GM12865 (cell line): ENCODE data around the gene NR1D1.
A peak's percentile ranks its signal among the peaks of the same experiment; 100 is the strongest.

ENCODE experiments used
- DNase-seq: peaks from one replicate; pipeline ENCODE4 v3.0.0; 2010; ENCODE audit warnings: low read depth
- H3K4me3 ChIP-seq: 2 replicates; pipeline ENCODE4 v1.5.1; 2011; ENCODE audit warnings: mild to moderate bottlenecking, low read depth, low read length, control low read depth
- TF ChIP-seq, protein P1 (sequence below): IDR thresholded peaks from 2 replicates; pipeline ENCODE4 v1.5.1; 2011; ENCODE audit warnings: low read length, control low read depth, low read depth, inconsistent platforms; ENCODE audit not compliant: insufficient read depth; ENCODE audit errors: missing control alignments

NR1D1 gene

DNA sequence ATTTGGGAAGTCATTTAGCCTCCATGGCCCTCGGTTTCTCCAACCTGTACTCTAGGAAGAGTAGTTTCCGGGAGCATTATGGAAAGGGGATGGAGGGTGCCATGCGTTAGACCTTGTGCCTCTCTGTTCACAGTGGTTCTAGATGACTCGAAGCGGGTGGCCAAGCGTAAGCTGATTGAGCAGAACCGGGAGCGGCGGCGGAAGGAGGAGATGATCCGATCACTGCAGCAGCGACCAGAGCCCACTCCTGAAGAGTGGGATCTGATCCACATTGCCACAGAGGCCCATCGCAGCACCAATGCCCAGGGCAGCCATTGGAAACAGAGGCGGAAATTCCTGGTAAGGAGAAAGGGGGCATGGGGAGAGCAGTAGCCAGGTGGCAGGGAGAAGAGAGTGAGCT is 15.9 kb downstream of the NR1D1 start:
- no peak overlapping the region for H3K4me3 ChIP-seq
- TF ChIP-seq, protein P1, sequence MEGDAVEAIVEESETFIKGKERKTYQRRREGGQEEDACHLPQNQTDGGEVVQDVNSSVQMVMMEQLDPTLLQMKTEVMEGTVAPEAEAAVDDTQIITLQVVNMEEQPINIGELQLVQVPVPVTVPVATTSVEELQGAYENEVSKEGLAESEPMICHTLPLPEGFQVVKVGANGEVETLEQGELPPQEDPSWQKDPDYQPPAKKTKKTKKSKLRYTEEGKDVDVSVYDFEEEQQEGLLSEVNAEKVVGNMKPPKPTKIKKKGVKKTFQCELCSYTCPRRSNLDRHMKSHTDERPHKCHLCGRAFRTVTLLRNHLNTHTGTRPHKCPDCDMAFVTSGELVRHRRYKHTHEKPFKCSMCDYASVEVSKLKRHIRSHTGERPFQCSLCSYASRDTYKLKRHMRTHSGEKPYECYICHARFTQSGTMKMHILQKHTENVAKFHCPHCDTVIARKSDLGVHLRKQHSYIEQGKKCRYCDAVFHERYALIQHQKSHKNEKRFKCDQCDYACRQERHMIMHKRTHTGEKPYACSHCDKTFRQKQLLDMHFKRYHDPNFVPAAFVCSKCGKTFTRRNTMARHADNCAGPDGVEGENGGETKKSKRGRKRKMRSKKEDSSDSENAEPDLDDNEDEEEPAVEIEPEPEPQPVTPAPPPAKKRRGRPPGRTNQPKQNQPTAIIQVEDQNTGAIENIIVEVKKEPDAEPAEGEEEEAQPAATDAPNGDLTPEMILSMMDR = no peak

DNA sequence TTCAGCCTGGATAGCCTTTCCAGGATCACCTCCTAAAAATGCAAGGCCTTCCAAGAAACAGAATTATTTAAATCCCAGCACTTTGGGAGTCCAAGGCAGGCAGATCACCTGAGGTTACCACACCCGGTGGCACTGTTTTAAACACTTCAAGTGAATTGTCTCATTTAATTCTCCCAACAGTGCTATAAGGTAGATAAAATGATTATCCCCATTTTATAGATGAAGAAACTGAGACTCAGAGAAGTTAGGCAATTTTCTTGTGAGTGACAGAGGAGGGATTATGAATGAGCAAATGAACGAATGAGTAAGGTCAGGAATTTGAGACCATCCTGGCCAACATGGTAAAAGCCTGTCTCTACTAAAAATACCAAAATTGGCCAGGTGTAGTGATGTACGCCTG is 20.8 kb downstream of the NR1D1 start:
- TF ChIP-seq, protein P1 = no peak
- DNase-seq = no peak
- H3K4me3 ChIP-seq = no peak overlapping the region

More for the DNA sequence above, 15.9 kb downstream of the NR1D1 start:
- DNase-seq = no peak

DNA sequence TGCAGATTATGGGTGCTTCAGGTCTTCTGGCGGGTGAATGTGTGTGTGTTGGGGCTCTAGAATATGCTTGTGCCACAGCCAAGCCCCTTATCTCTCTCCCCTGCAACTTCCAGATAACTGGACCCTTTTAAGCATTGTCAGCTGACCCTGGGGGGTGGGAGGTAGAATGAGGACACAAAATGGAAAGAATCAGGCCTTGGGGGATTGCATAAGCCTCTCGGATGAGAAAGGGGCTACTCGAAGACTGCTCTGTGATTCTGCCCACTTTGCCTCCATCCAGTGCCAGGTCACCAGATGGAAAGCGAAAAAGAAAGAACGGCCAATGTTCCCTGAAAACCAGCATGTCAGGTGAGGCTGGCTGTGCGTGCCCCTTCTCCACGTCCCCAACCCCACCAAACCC is 23.8 kb downstream of the NR1D1 start:
- TF ChIP-seq, protein P1 = no peak
- DNase-seq = no peak
- H3K4me3 ChIP-seq = no peak overlapping the region

DNA sequence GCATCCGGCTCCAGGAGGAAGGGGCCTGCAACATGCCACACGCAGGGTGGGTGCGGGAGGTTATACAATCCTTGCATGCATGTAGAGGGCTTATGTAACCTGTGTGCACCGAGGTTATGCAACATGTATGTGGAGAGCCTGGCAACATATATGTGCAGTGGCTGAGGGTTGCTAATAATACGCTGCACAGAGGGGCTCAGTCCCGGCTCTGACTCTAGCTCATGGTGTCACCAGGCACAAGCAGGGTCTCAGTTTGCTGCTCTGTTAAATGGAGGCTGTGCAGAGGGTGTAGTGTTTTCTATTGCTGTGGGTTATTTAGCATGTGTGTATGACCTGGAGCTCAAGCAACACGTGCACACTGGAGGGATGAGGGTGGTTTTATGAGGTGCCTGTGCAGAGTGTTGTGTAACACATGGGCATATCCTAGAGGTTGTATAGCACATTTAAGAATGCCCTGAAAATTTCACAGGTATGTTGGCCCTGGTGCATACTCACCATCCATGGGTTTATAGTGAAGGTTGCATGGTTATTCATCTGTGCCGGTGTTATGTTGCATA is 24.4 kb downstream of the NR1D1 start:
- TF ChIP-seq, protein P1 = no peak
- no peak overlapping the region for H3K4me3 ChIP-seq
- DNase-seq = no peak

DNA sequence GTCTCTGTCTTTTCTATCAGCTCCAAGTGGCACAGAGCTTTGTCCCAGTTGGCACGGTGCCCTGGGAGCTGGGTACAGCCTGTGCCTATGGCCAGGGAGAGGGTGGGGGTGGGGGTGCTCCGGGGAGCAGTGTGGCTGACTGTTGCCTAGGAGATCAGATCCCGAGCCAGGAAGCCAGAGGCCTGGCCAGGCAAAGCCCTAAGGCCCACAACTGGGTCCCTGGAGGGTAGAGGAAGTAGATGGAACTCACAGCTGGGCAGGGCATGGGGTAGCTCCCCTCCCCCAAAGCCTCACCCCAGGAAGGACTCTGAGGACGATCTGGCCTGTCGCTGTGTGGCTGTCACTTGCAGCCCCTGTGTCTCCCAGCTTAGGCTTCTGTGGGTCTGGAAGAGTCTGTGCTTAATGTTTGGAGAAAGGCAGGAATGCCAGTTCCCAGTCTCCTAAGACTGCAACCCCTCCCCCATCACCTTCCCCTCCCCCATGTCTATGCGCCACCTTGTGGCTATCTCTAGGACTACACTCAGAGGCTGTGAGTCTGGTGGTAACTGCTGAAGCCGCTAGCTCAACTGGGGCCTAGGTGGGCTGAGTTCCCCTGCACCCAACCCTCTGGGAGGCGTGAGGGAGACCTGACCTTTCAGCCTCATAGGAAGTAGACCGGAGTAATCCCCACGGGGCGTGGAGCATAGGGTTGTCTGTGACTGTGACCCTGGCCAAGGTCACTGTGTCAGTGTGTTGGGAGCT is 25.0 kb downstream of the NR1D1 start:
- peak; percentile 72 for DNase-seq
- TF ChIP-seq, protein P1 = peak; percentile 96
- no peak overlapping the region for H3K4me3 ChIP-seq

DNA sequence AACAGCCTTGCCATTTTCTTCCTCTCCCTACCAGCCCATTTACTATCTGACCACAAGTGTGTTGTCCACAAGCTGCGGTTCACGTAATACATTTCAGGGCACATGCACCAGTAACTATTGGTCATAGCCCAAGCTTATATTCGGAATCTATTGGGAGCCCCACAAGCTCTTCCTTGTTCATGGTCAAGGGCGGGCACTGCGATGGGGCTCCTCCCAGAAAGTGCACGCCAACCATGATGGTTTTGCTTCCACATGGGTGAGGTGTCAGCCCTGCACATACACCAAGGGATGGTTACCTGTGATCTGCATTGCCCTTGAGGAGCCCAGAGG is 25.6 kb downstream of the NR1D1 start:
- TF ChIP-seq, protein P1 = no peak
- H3K4me3 ChIP-seq = no peak overlapping the region
- peak; percentile 31 for DNase-seq

DNA sequence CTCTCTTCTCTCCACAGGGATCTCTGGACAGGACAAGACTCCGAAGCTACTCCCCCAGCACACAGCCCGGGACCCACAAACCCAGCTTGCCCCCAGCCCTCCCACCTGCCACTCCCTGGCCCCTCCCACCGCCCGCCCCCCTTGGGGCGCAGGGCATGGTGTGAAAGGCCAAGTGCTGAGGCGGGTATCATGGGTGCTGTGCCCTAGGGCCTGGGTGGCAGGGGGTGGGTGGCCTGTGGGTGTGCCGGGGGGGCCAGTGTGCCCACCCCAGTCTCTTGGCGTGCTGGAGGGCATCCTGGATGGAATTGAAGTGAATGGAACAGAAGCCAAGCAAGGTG is 26.2 kb downstream of the NR1D1 start:
- no peak for DNase-seq
- H3K4me3 ChIP-seq = no peak overlapping the region

More for the DNA sequence above, 26.2 kb downstream of the NR1D1 start:
- TF ChIP-seq, protein P1 = no peak
